Activated CD4-positive, alpha-beta T cell treated with anti-CD3 and anti-CD28 coated beads, Interleukin-2, Interleukin-6, amounts not matched to agents 100 ng/mL and 50 ng/mL, durations not matched to agents 16 hours and 8 hours (primary cell): ENCODE data around the gene MAP2K5.

ENCODE experiments used
- DNase-seq: peaks from one replicate; pipeline ENCODE4 v3.0.0-alpha.2; 2020

The MAP2K5 gene

GRCh38 chr15:67521783-67522568 is 20.5 kb upstream of the MAP2K5 start:
- DNase-seq, result peak; percentile 19

- no peak for DNase-seq
These were observed 19.2 kb upstream of the MAP2K5 start for GRCh38 chr15:67523330-67523729.

GRCh38 chr15:67524235-67524634 is 18.3 kb upstream of the MAP2K5 start:
- no peak for DNase-seq

- DNase-seq, result no peak
These were observed 14.0 kb upstream of the MAP2K5 start for GRCh38 chr15:67528513-67528912.

- no peak for DNase-seq
These were observed 11.1 kb upstream of the MAP2K5 start for GRCh38 chr15:67531379-67531914.

- no peak for DNase-seq
These were observed 8.6 kb upstream of the MAP2K5 start for GRCh38 chr15:67533873-67534272.

- no peak for DNase-seq
These were observed 8.1 kb upstream of the MAP2K5 start for GRCh38 chr15:67534360-67534759.

GRCh38 chr15:67537771-67538170 is 4.7 kb upstream of the MAP2K5 start:
- no peak for DNase-seq

GRCh38 chr15:67543348-67543718 is 830 bp downstream of the MAP2K5 start:
- DNase-seq, result no peak

GRCh38 chr15:67544475-67544874 is 2.0 kb downstream of the MAP2K5 start:
- DNase-seq, result no peak

- no peak for DNase-seq
These were observed 3.4 kb downstream of the MAP2K5 start for GRCh38 chr15:67545864-67546263.

- DNase-seq, result no peak
These were observed 4.6 kb downstream of the MAP2K5 start for GRCh38 chr15:67547064-67547463.

GRCh38 chr15:67547836-67548235 is 5.3 kb downstream of the MAP2K5 start:
- DNase-seq, result no peak

GRCh38 chr15:67548236-67548852 is 5.8 kb downstream of the MAP2K5 start:
- no peak for DNase-seq

GRCh38 chr15:67548862-67549651 is 6.6 kb downstream of the MAP2K5 start:
- no peak for DNase-seq

- DNase-seq, result no peak
These were observed 7.2 kb downstream of the MAP2K5 start for GRCh38 chr15:67549736-67550135.

- DNase-seq, result no peak
These were observed 8.0 kb downstream of the MAP2K5 start for GRCh38 chr15:67550522-67550921.

GRCh38 chr15:67551207-67551743 is 8.8 kb downstream of the MAP2K5 start:
- DNase-seq, result no peak

- no peak for DNase-seq
These were observed 12.1 kb downstream of the MAP2K5 start for GRCh38 chr15:67554580-67554979.

GRCh38 chr15:67556976-67557570 is 14.6 kb downstream of the MAP2K5 start:
- DNase-seq, result no peak

- no peak for DNase-seq
These were observed 16.0 kb downstream of the MAP2K5 start for GRCh38 chr15:67558502-67558901.

- no peak for DNase-seq
These were observed 16.7 kb downstream of the MAP2K5 start for GRCh38 chr15:67559158-67559557.

GRCh38 chr15:67559576-67559975 is 17.1 kb downstream of the MAP2K5 start:
- DNase-seq, result no peak
